CD14-positive monocyte (primary cell): ENCODE data around the gene UBC. TPM values are rescaled to one million over a fixed set of nuclear protein-coding genes. Genes with fewer than 3 reads are reported as not detected.

Source experiments
- DNase-seq, 3 donors: peaks; one replicate each; pipeline ENCODE4 v3.0.0-alpha.2; 2011 to 2022
- H2AFZ ChIP-seq: 2 replicates; pipeline ENCODE4 v1.6.0; 2012; ENCODE audit warnings: mild to moderate bottlenecking, low read depth, low read length, inconsistent platforms; ENCODE audit not compliant: insufficient read depth, poor library complexity, severe bottlenecking
- H3K27ac ChIP-seq, 2 donors: 1 replicate in 1 of 2; 2 replicates in 1 of 2; pipeline ENCODE4 v1.5.1; 2012 to 2013; ENCODE audit warnings: low read length in 2 of 2, control low read depth in 1 of 2, inconsistent platforms in 1 of 2, low read depth in 1 of 2, mild to moderate bottlenecking in 1 of 2
- H3K27me3 ChIP-seq, 2 donors: one replicate each; pipeline versions ENCODE4 v1.6.0 to v1.6.1; 2011 to 2013; ENCODE audit warnings: low read length in 2 of 2; ENCODE audit not compliant: control insufficient read depth in 2 of 2, insufficient read depth in 2 of 2
- H3K36me3 ChIP-seq, 2 donors: replicated peaks in 1 of 2; 1 replicate in 1 of 2; 2 replicates in 1 of 2; pipeline versions ENCODE4 v1.5.1 to v1.6.1; 2012 to 2013; ENCODE audit warnings: low read length in 2 of 2, control low read depth in 1 of 2, inconsistent platforms in 1 of 2, mild to moderate bottlenecking in 1 of 2; ENCODE audit not compliant: insufficient read depth in 2 of 2, control insufficient read depth in 1 of 2
- H3K4me1 ChIP-seq, 2 donors: 1 replicate in 1 of 2; 2 replicates in 1 of 2; pipeline versions ENCODE4 v1.5.1 to v1.6.1; 2012 to 2013; ENCODE audit warnings: low read length in 2 of 2, control low read depth in 1 of 2, inconsistent platforms in 1 of 2, mild to moderate bottlenecking in 1 of 2, moderate library complexity in 1 of 2; ENCODE audit not compliant: insufficient read depth in 2 of 2, control insufficient read depth in 1 of 2
- H3K4me2 ChIP-seq: replicated peaks from 2 replicates; pipeline ENCODE3; 2012; ENCODE audit warnings: low read length, moderate library complexity, mild to moderate bottlenecking; ENCODE audit not compliant: poor library complexity, severe bottlenecking; ENCODE audit errors: extremely low read depth
- H3K4me3 ChIP-seq, 3 experiments: fragments of 200-600 bp in 1 of 3; sonication (generic) in 1 of 3; replicated peaks in 1 of 3; 1 replicate in 2 of 3; 2 replicates in 1 of 3; pipeline ENCODE4 v1.5.1; 2011 to 2013; ENCODE audit warnings: low read length in 3 of 3, mild to moderate bottlenecking in 3 of 3, control low read depth in 2 of 3, low read depth in 2 of 3, inconsistent platforms in 1 of 3, moderate library complexity in 1 of 3
- H3K79me2 ChIP-seq: 2 replicates; pipeline ENCODE4 v1.6.0; 2012; ENCODE audit warnings: mild to moderate bottlenecking, control low read depth, inconsistent platforms, low read length, moderate library complexity; ENCODE audit not compliant: insufficient read depth
- H3K9ac ChIP-seq: 2 replicates; pipeline ENCODE4 v1.6.0; 2017; ENCODE audit warnings: low read length, mild to moderate bottlenecking; ENCODE audit not compliant: insufficient read depth, poor library complexity, severe bottlenecking
- H3K9me3 ChIP-seq, 2 donors: replicated peaks in 1 of 2; 1 replicate in 1 of 2; 2 replicates in 1 of 2; pipeline versions ENCODE4 v1.5.1 to v1.6.1; 2012 to 2013; ENCODE audit warnings: low read length in 2 of 2, control low read depth in 1 of 2; ENCODE audit not compliant: control insufficient read depth in 1 of 2, insufficient read depth in 1 of 2
- H4K20me1 ChIP-seq: 2 replicates; pipeline ENCODE4 v1.6.0; 2012; ENCODE audit warnings: mild to moderate bottlenecking, low read length, control low read depth, moderate library complexity; ENCODE audit not compliant: insufficient read depth
- H3K27ac Mint-ChIP-seq, 7 donors: one replicate each; pipeline ENCODE4 v1.8.0; 2020; ENCODE audit warnings: mild to moderate bottlenecking in 7 of 7, mixed read lengths in 7 of 7, moderate library complexity in 6 of 7, inconsistent platforms in 2 of 7
- H3K27me3 Mint-ChIP-seq, 3 donors: one replicate each; pipeline ENCODE4 v1.8.0; 2021 to 2022; ENCODE audit warnings: low read depth in 3 of 3, mild to moderate bottlenecking in 3 of 3, mixed read lengths in 3 of 3, moderate library complexity in 3 of 3, inconsistent platforms in 1 of 3
- H3K36me3 Mint-ChIP-seq, 2 donors: one replicate each; pipeline ENCODE4 v1.8.0; 2020; ENCODE audit warnings: mixed read lengths in 2 of 2, inconsistent platforms in 1 of 2, mild to moderate bottlenecking in 1 of 2
- H3K4me1 Mint-ChIP-seq: one replicate; pipeline ENCODE4 v1.8.0; 2020; ENCODE audit warnings: mild to moderate bottlenecking, mixed read lengths
- H3K4me3 Mint-ChIP-seq, 2 donors: one replicate each; pipeline ENCODE4 v1.8.0; 2020; ENCODE audit warnings: mild to moderate bottlenecking in 2 of 2, mixed read lengths in 2 of 2, moderate library complexity in 1 of 2
- H3K9me3 Mint-ChIP-seq, 7 donors: one replicate each; pipeline ENCODE4 v1.8.0; 2020 to 2022; ENCODE audit warnings: mixed read lengths in 7 of 7, mild to moderate bottlenecking in 6 of 7, moderate library complexity in 6 of 7, inconsistent platforms in 2 of 7
- WGBS: methylation state at CpG from one replicate; pipeline ENCODE4 v1.1.5; 2013; ENCODE audit warnings: missing lambda C conversion rate; ENCODE audit not compliant: insufficient coverage; 5-methylcytosine and 5-hydroxymethylcytosine counted together
- intact Hi-C, 2 donors: fragments of 100-400 bp; cut with micrococcal nuclease; formaldehyde crosslinking; loops; one replicate each; pipeline versions ENCODE4 v1.15.0 to v1.15.1; 2023
- polyA plus RNA-seq, 3 donors: library from polyadenylated mRNA; depleted of rRNA in 1 of 3; unstranded in 2 of 3; stranded (reverse) in 1 of 3; fragments of 300-500 nt in 2 of 3; fragments of >200 nt in 1 of 3; fragmentation: Illumina TruSeq in 2 of 3; gene quantifications; 1 replicate in 2 of 3; 2 replicates in 1 of 3; pipeline ENCODE4 v1.2.3, GENCODE V29; 2012 to 2021
- TF ChIP-seq, protein P1 (sequence below): fragments of 200-600 bp; IDR thresholded peaks from one replicate; pipeline ENCODE4 v1.8.0; 2022; ENCODE audit warnings: antibody characterized with exemption, mild to moderate bottlenecking

UBC gene
- polyA plus RNA-seq, 3 donors = 969 to 11,097 (median 1,385) TPM

DNA sequence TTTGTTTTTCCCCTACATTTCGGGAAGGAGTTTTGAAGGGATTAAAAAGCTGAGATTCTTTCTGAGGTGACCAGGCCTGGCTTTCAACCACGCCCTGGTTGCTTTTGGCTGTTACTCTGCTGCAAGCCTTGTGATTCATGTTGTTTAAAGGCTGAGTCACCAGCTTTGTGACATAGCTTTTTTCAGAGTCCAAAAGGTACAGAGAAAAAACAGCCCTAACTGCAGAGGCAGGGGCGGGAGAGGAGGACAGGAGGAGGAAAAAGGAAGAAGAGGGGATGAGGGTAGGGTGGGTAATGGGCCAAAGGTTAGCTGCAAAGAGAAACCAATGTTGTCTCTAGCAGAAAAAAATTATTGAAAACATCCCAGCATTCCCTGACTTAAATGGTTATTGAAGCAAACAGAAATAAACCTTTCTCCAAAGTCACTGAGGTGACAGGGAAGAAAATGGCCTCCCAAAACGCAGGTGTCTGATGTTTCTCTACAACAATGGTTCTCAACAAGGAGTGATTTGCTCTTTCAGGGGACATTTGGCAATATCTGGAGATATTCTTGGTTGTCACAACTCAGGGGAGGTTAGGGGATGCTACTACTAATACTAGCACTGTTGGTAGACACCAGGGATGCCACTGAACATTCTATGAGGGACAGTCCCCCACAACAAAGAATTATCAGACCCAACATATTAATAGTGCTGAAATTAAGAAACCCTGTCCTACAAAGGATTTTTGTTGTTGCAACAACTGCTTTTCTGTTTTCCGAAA lies 2.1 kb upstream of the UBC start:
- Histone ChIP-seq H3K27ac (peak overlapping the region; percentile 97 to 99), H3K4me1 (peaks cover 75 to 78% of the 10 kb centered on the region in 2 donors), H3K9me3 (no peaks in the 10 kb centered on the region), H3K9ac (peak overlapping the region; percentile 98), H3K79me2 (peaks cover 36% of the 10 kb centered on the region), H3K36me3 (peaks cover 16 to 25% of the 10 kb centered on the region in 2 donors), H3K4me3 (peak overlapping the region; percentile 11 to 96 (median 32)), H3K4me2 (peak overlapping the region; percentile 72), H3K27me3 (no peaks in the 10 kb centered on the region), H4K20me1 (peaks cover 26% of the 10 kb centered on the region), H2AFZ (no peak overlapping the region)
- H3K27ac Mint-ChIP-seq = peak overlapping the region; percentile 100
- H3K4me3 Mint-ChIP-seq = peak overlapping the region; percentile 83 to 100
- H3K36me3 Mint-ChIP-seq = peaks cover 26 to 31% of the 10 kb centered on the region in 2 donors
- TF ChIP-seq, protein P1, sequence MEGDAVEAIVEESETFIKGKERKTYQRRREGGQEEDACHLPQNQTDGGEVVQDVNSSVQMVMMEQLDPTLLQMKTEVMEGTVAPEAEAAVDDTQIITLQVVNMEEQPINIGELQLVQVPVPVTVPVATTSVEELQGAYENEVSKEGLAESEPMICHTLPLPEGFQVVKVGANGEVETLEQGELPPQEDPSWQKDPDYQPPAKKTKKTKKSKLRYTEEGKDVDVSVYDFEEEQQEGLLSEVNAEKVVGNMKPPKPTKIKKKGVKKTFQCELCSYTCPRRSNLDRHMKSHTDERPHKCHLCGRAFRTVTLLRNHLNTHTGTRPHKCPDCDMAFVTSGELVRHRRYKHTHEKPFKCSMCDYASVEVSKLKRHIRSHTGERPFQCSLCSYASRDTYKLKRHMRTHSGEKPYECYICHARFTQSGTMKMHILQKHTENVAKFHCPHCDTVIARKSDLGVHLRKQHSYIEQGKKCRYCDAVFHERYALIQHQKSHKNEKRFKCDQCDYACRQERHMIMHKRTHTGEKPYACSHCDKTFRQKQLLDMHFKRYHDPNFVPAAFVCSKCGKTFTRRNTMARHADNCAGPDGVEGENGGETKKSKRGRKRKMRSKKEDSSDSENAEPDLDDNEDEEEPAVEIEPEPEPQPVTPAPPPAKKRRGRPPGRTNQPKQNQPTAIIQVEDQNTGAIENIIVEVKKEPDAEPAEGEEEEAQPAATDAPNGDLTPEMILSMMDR = no peak
- peaks cover 74% of the 10 kb centered on the region for H3K4me1 Mint-ChIP-seq
- H3K27me3 Mint-ChIP-seq = peaks cover 0 to 6% (median 6%) of the 10 kb centered on the region in 3 donors
- peaks cover 0 to 10% (median 4%) of the 10 kb centered on the region in 7 donors for H3K9me3 Mint-ChIP-seq
- intact Hi-C loops = no loop called here
- WGBS = 0% methylated on average over 1 of the region's 5 CpGs
- peak; percentile 87 to 96 (median 94) for DNase-seq

GRCh38 chr12:124915239-124916236 lies 1.1 kb upstream of the UBC start:
- peaks cover 47% of the 10 kb centered on the region for H3K79me2 ChIP-seq
- peak overlapping the region; percentile 85 for H2AFZ ChIP-seq
- peak in 2 of 3 donors; percentile 44 to 60 for DNase-seq

More at GRCh38 chr12:124915239-124916236, 1.1 kb upstream of the UBC start:
- Mint-ChIP-seq H3K4me3 (peak overlapping the region; percentile 86 to 100), H3K27ac (peak overlapping the region; percentile 100), H3K27me3 (peaks cover 0 to 6% (median 6%) of the 10 kb centered on the region in 3 donors), H3K9me3 (peaks cover 0 to 10% (median 4%) of the 10 kb centered on the region in 7 donors), H3K4me1 (peaks cover 72% of the 10 kb centered on the region), H3K36me3 (peaks cover 35 to 36% of the 10 kb centered on the region in 2 donors)
- Histone ChIP-seq H3K36me3 (peaks cover 24 to 35% of the 10 kb centered on the region in 2 donors), H3K4me3 (peak overlapping the region; percentile 70 to 96 (median 78)), H3K9ac (peak overlapping the region; percentile 98), H3K9me3 (no peaks in the 10 kb centered on the region), H3K27me3 (no peaks in the 10 kb centered on the region), H4K20me1 (peaks cover 37% of the 10 kb centered on the region), H3K4me1 (peaks cover 73 to 75% of the 10 kb centered on the region in 2 donors), H3K27ac (peak overlapping the region; percentile 97 to 99), H3K4me2 (peak overlapping the region; percentile 72)
- TF ChIP-seq, protein P1 = no peak
- 0% methylated on average over 5 of the region's 21 CpGs for WGBS
- intact Hi-C loops = no loop called here
